Liver (tissue), 9 donors: ENCODE measurements around the gene MORF4L1. TPM values are rescaled to one million over a fixed set of nuclear protein-coding genes. Genes with fewer than 3 reads are reported as not detected.

Source experiments
- DNase-seq: peaks from one replicate; pipeline ENCODE4 v3.0.0-alpha.2; 2017; ENCODE audit warnings: low spot score
- H3K27ac ChIP-seq, 2 donors: one replicate each; pipeline ENCODE4 v1.7.0; 2013; ENCODE audit warnings: inconsistent platforms in 2 of 2, low read length in 2 of 2, control low read depth in 1 of 2, low read depth in 1 of 2, mild to moderate bottlenecking in 1 of 2
- H3K27me3 ChIP-seq, 4 donors: one replicate each; pipeline versions ENCODE4 v1.6.1 to v1.7.0; 2013; ENCODE audit warnings: low read length in 3 of 4, inconsistent platforms in 1 of 4, mild to moderate bottlenecking in 1 of 4, moderate library complexity in 1 of 4; ENCODE audit not compliant: control insufficient read depth in 4 of 4, insufficient read depth in 4 of 4
- H3K36me3 ChIP-seq, 4 donors: one replicate each; pipeline versions ENCODE4 v1.6.1 to v1.7.0; 2013; ENCODE audit warnings: low read length in 3 of 4, mild to moderate bottlenecking in 3 of 4, low read depth in 1 of 4, moderate library complexity in 1 of 4; ENCODE audit not compliant: control insufficient read depth in 4 of 4, insufficient read depth in 3 of 4
- H3K4me1 ChIP-seq, 4 donors: one replicate each; pipeline versions ENCODE4 v1.6.1 to v1.7.0; 2013; ENCODE audit warnings: low read length in 3 of 4, mild to moderate bottlenecking in 3 of 4, moderate library complexity in 1 of 4; ENCODE audit not compliant: control insufficient read depth in 4 of 4, insufficient read depth in 4 of 4
- H3K4me3 ChIP-seq, 3 donors: one replicate each; pipeline versions ENCODE4 v1.6.1 to v1.7.0; 2013; ENCODE audit warnings: low read length in 3 of 3, control low read depth in 1 of 3, low read depth in 1 of 3, mild to moderate bottlenecking in 1 of 3
- H3K9ac ChIP-seq, 2 donors: one replicate each; pipeline ENCODE4 v1.7.0; 2013; ENCODE audit warnings: low read length in 2 of 2, mild to moderate bottlenecking in 2 of 2, moderate library complexity in 2 of 2, control low read depth in 1 of 2, low read depth in 1 of 2
- H3K9me3 ChIP-seq, 4 donors: one replicate each; pipeline versions ENCODE4 v1.6.1 to v1.7.0; 2013; ENCODE audit warnings: low read length in 3 of 4; ENCODE audit not compliant: control insufficient read depth in 4 of 4
- CTCF ChIP-seq: fragments of 150-350 bp; IDR thresholded peaks from 2 replicates; pipeline ENCODE4 v1.5.1; 2017; ENCODE audit warnings: improper control_type of control experiment, low read depth, low read length; ENCODE audit not compliant: missing input control
- FOXA1 ChIP-seq: IDR thresholded peaks from 2 replicates; pipeline ENCODE4 v1.6.1; 2016; ENCODE audit warnings: antibody characterized with exemption
- FOXA2 ChIP-seq: IDR thresholded peaks from 2 replicates; pipeline ENCODE4 v1.6.1; 2016; ENCODE audit warnings: antibody characterized with exemption
- GABPA ChIP-seq, 2 donors: IDR thresholded peaks in 1 of 2; conservative IDR thresholded peaks in 1 of 2; 2 replicates each; pipeline ENCODE4 v1.6.1; 2016; ENCODE audit warnings: antibody characterized with exemption in 2 of 2, mild to moderate bottlenecking in 1 of 2, moderate library complexity in 1 of 2
- HNF4G ChIP-seq: IDR thresholded peaks from 2 replicates; pipeline ENCODE4 v1.6.1; 2016; ENCODE audit warnings: antibody characterized with exemption
- MAX ChIP-seq: IDR thresholded peaks from 2 replicates; pipeline ENCODE4 v1.6.1; 2016; ENCODE audit warnings: antibody characterized with exemption
- NR2F2 ChIP-seq: IDR thresholded peaks from 2 replicates; pipeline ENCODE4 v1.6.1; 2016; ENCODE audit warnings: antibody characterized with exemption
- REST ChIP-seq: IDR thresholded peaks from 2 replicates; pipeline ENCODE4 v1.6.1; 2016; ENCODE audit warnings: antibody characterized with exemption, mild to moderate bottlenecking
- TAF1 ChIP-seq: conservative IDR thresholded peaks from 2 replicates; pipeline ENCODE4 v1.6.1; 2016; ENCODE audit warnings: antibody characterized with exemption, mild to moderate bottlenecking
- ZBTB33 ChIP-seq: IDR thresholded peaks from 2 replicates; pipeline ENCODE4 v1.6.1; 2016; ENCODE audit warnings: antibody characterized with exemption
- WGBS: extraction: QIAGEN DNeasy Blood & Tissue Kit; methylation state at CpG from one replicate; pipeline ENCODE4 v1.1.7; 2013; 5-methylcytosine and 5-hydroxymethylcytosine counted together
- polyA plus RNA-seq, 2 donors: library from polyadenylated mRNA; stranded (reverse) in 1 of 2; unstranded in 1 of 2; fragments of 200-250 nt in 1 of 2; fragments of >200 nt in 1 of 2; fragmentation: Nextera tagmentation in 1 of 2; extraction: Ambion mirVana in 1 of 2; gene quantifications; one replicate each; pipeline versions ENCODE4 v1.2.1 to v1.2.3, GENCODE V29; 2013 to 2015
- total RNA-seq, 2 donors: library from RNA; depleted of rRNA; stranded (reverse); fragments of >200 nt; gene quantifications; one replicate each; pipeline ENCODE4 v1.2.3, GENCODE V29; 2014
- donor health status: healthy.
- donor health status: healthy.
- donor health status: healthy.
- donor health status: healthy.
- donor health status: healthy.

MORF4L1 gene
- total and polyA plus RNA-seq, 4 donors, result 67.5 to 134 (median 123) TPM

GRCh38 chr15:78925076-78925624, 52.5 kb downstream of the MORF4L1 start:
- 84% methylated on average over 10 of the region's 10 CpGs for WGBS
- Histone ChIP-seq H3K4me3 (no peak overlapping the region), H3K36me3 (peaks cover 14 to 58% (median 37%) of the 10 kb centered on the region in 4 donors), H3K9ac (no peak overlapping the region), H3K4me1 (no peaks in the 10 kb centered on the region), H3K27me3 (no peaks in the 10 kb centered on the region), H3K9me3 (no peaks in the 10 kb centered on the region), H3K27ac (no peak overlapping the region)
- DNase-seq, result no peak
- TF ChIP-seq NR2F2, result no peak
- TF ChIP-seq MAX, result no peak

GRCh38 chr15:78925956-78926743, 53.5 kb downstream of the MORF4L1 start:
- H3K36me3 ChIP-seq, result peaks cover 14 to 57% (median 36%) of the 10 kb centered on the region in 4 donors
- TF ChIP-seq ZBTB33 (no peak), FOXA1 (no peak), CTCF (no peak)
- no peaks in the 10 kb centered on the region for H3K27me3 ChIP-seq
- WGBS, result 94% methylated on average over 5 of the region's 5 CpGs
- DNase-seq, result no peak
- H3K27ac ChIP-seq, result no peak overlapping the region
- H3K9me3 ChIP-seq, result no peaks in the 10 kb centered on the region
- no peak overlapping the region for H3K4me3 ChIP-seq
- H3K9ac ChIP-seq, result no peak overlapping the region
- H3K4me1 ChIP-seq, result peaks cover 0 to 2% (median under 1%) of the 10 kb centered on the region in 4 donors

GRCh38 chr15:78927077-78927790, 54.5 kb downstream of the MORF4L1 start:
- Histone ChIP-seq H3K27me3 (no peaks in the 10 kb centered on the region), H3K4me3 (no peak overlapping the region), H3K27ac (no peak overlapping the region), H3K9ac (no peak overlapping the region), H3K9me3 (no peaks in the 10 kb centered on the region), H3K36me3 (peaks cover 11 to 53% (median 30%) of the 10 kb centered on the region in 4 donors), H3K4me1 (peaks cover 0 to 9% (median 3%) of the 10 kb centered on the region in 4 donors)
- WGBS, result 89% methylated on average over 17 of the region's 17 CpGs
- no peak for DNase-seq
- TF ChIP-seq GABPA (IDR thresholded peaks at IDR 0.05 in 1 of 2, conservative IDR thresholded peaks at IDR 0.05 in 1 of 2) (no peak), HNF4G (no peak), MAX (no peak), NR2F2 (no peak), TAF1 (no peak), FOXA2 (no peak), ZBTB33 (no peak), CTCF (no peak), REST (no peak)
